Measurements from ENCODE around the gene NR1H4. TPM values are rescaled to one million over a fixed set of nuclear protein-coding genes. Genes with fewer than 3 reads are reported as not detected.
A peak's percentile ranks its signal among the peaks of the same experiment; 100 is the strongest.

Gene NR1H4
- total RNA-seq (2014; rRNA removed; shearing (Covaris generic)) (not detected in 2 replicates), polyA plus RNA-seq (2016; fragmentation: Nextera tagmentation; extraction: Ambion mirVana) (not detected in 2 replicates)
- long read RNA-seq: 0 reads

DNA sequence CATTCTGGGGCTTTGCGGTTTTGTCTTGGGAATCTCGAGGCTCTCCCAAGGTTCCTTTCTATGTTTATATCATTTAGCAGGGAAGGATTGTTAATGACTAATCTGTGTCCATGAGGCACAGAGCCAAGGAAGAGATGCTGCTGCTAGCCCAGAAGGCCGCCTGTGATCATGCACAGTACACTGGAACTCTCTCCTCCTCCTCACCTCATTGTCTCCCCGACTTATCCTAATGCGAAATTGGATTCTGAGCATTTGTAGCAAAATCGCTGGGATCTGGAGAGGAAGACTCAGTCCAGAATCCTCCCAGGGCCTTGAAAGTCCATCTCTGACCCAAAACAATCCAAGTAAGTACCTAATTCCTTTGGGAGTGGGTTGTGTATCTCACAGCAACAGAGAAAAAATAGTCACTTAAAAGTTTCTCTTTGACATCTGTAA is at the start of gene NR1H4:
TSS of gene NR1H4 (plus strand) at position 151 of the 435 bp plus-strand sequence. CDS start 19,458 bp downstream, outside the sequence.
- H3K36me3 ChIP-seq (ENCODE audit: insufficient read depth): no peaks in the 10 kb centered on the region
- peaks cover 4% of the 10 kb centered on the region for H3K4me1 Mint-ChIP-seq
- peaks cover 3% of the 10 kb centered on the region; the same call in 1 of the 2 replicates for H3K4me1 ChIP-seq (ENCODE audit: insufficient read depth)
- no peak within 1 kb of the TSS for H3K4me3 Mint-ChIP-seq
- H3K27me3 ChIP-seq (ENCODE audit: insufficient read depth): no peaks in the 10 kb centered on the region
- ATAC-seq (no peak), DNase-seq (ENCODE audit: low spot score) (no peak)
- H3K9me2 ChIP-seq (ENCODE audit: insufficient read depth): no peaks in the 10 kb centered on the region
- peak within 1 kb of the TSS; percentile 90 for H2AFZ ChIP-seq
- H3K4me2 ChIP-seq: no peak within 1 kb of the TSS
- no peak within 1 kb of the TSS; the same call in 1 of the 2 replicates for H3K27ac Mint-ChIP-seq
- no peaks in the 10 kb centered on the region for H3K36me3 Mint-ChIP-seq (ENCODE audit: low read depth)
- no peaks in the 10 kb centered on the region for H3K27me3 Mint-ChIP-seq (ENCODE audit: insufficient read depth, low read depth, poor library complexity)
- no peaks in the 10 kb centered on the region for H4K20me1 ChIP-seq (replicated peaks; ENCODE audit: insufficient read depth)
- TF ChIP-seq ZNF331 (CRISPR knock-in tag; IDR thresholded peaks at IDR 0.05; ENCODE audit: low read depth) (no peak), NANOG (IDR thresholded peaks at IDR 0.05; ENCODE audit: borderline replicate concordance) (no peak), STAT1 (IDR thresholded peaks at IDR 0.05; ENCODE audit: unreplicated experiment) (no peak), ZNF114 (CRISPR knock-in tag; IDR thresholded peaks at IDR 0.05) (no peak), CREB1 (CRISPR knock-in tag; IDR thresholded peaks at IDR 0.05; ENCODE audit: low read depth) (no peak), EZH2 (IDR thresholded peaks at IDR 0.05; ENCODE audit: low read depth, unreplicated experiment) (no peak), JUNB (IDR thresholded peaks at IDR 0.05; ENCODE audit: unreplicated experiment) (no peak), POLR2AphosphoS5 (IDR thresholded peaks at IDR 0.05; ENCODE audit: low read depth) (no peak), EZH2phosphoT487 (IDR thresholded peaks at IDR 0.05; ENCODE audit: unreplicated experiment) (no peak)
- TF ChIP-seq, protein P1, sequence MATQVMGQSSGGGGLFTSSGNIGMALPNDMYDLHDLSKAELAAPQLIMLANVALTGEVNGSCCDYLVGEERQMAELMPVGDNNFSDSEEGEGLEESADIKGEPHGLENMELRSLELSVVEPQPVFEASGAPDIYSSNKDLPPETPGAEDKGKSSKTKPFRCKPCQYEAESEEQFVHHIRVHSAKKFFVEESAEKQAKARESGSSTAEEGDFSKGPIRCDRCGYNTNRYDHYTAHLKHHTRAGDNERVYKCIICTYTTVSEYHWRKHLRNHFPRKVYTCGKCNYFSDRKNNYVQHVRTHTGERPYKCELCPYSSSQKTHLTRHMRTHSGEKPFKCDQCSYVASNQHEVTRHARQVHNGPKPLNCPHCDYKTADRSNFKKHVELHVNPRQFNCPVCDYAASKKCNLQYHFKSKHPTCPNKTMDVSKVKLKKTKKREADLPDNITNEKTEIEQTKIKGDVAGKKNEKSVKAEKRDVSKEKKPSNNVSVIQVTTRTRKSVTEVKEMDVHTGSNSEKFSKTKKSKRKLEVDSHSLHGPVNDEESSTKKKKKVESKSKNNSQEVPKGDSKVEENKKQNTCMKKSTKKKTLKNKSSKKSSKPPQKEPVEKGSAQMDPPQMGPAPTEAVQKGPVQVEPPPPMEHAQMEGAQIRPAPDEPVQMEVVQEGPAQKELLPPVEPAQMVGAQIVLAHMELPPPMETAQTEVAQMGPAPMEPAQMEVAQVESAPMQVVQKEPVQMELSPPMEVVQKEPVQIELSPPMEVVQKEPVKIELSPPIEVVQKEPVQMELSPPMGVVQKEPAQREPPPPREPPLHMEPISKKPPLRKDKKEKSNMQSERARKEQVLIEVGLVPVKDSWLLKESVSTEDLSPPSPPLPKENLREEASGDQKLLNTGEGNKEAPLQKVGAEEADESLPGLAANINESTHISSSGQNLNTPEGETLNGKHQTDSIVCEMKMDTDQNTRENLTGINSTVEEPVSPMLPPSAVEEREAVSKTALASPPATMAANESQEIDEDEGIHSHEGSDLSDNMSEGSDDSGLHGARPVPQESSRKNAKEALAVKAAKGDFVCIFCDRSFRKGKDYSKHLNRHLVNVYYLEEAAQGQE (IDR thresholded peaks at IDR 0.05; ENCODE audit: unreplicated experiment): no peak
- TF ChIP-seq, protein P2, sequence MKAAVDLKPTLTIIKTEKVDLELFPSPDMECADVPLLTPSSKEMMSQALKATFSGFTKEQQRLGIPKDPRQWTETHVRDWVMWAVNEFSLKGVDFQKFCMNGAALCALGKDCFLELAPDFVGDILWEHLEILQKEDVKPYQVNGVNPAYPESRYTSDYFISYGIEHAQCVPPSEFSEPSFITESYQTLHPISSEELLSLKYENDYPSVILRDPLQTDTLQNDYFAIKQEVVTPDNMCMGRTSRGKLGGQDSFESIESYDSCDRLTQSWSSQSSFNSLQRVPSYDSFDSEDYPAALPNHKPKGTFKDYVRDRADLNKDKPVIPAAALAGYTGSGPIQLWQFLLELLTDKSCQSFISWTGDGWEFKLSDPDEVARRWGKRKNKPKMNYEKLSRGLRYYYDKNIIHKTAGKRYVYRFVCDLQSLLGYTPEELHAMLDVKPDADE (IDR thresholded peaks at IDR 0.05): no peak
- TF ChIP-seq, protein P3, sequence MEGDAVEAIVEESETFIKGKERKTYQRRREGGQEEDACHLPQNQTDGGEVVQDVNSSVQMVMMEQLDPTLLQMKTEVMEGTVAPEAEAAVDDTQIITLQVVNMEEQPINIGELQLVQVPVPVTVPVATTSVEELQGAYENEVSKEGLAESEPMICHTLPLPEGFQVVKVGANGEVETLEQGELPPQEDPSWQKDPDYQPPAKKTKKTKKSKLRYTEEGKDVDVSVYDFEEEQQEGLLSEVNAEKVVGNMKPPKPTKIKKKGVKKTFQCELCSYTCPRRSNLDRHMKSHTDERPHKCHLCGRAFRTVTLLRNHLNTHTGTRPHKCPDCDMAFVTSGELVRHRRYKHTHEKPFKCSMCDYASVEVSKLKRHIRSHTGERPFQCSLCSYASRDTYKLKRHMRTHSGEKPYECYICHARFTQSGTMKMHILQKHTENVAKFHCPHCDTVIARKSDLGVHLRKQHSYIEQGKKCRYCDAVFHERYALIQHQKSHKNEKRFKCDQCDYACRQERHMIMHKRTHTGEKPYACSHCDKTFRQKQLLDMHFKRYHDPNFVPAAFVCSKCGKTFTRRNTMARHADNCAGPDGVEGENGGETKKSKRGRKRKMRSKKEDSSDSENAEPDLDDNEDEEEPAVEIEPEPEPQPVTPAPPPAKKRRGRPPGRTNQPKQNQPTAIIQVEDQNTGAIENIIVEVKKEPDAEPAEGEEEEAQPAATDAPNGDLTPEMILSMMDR (conservative IDR thresholded peaks at IDR 0.05; ENCODE audit: low read depth in 2 of 2): no peak
- TF ChIP-seq, protein P4, sequence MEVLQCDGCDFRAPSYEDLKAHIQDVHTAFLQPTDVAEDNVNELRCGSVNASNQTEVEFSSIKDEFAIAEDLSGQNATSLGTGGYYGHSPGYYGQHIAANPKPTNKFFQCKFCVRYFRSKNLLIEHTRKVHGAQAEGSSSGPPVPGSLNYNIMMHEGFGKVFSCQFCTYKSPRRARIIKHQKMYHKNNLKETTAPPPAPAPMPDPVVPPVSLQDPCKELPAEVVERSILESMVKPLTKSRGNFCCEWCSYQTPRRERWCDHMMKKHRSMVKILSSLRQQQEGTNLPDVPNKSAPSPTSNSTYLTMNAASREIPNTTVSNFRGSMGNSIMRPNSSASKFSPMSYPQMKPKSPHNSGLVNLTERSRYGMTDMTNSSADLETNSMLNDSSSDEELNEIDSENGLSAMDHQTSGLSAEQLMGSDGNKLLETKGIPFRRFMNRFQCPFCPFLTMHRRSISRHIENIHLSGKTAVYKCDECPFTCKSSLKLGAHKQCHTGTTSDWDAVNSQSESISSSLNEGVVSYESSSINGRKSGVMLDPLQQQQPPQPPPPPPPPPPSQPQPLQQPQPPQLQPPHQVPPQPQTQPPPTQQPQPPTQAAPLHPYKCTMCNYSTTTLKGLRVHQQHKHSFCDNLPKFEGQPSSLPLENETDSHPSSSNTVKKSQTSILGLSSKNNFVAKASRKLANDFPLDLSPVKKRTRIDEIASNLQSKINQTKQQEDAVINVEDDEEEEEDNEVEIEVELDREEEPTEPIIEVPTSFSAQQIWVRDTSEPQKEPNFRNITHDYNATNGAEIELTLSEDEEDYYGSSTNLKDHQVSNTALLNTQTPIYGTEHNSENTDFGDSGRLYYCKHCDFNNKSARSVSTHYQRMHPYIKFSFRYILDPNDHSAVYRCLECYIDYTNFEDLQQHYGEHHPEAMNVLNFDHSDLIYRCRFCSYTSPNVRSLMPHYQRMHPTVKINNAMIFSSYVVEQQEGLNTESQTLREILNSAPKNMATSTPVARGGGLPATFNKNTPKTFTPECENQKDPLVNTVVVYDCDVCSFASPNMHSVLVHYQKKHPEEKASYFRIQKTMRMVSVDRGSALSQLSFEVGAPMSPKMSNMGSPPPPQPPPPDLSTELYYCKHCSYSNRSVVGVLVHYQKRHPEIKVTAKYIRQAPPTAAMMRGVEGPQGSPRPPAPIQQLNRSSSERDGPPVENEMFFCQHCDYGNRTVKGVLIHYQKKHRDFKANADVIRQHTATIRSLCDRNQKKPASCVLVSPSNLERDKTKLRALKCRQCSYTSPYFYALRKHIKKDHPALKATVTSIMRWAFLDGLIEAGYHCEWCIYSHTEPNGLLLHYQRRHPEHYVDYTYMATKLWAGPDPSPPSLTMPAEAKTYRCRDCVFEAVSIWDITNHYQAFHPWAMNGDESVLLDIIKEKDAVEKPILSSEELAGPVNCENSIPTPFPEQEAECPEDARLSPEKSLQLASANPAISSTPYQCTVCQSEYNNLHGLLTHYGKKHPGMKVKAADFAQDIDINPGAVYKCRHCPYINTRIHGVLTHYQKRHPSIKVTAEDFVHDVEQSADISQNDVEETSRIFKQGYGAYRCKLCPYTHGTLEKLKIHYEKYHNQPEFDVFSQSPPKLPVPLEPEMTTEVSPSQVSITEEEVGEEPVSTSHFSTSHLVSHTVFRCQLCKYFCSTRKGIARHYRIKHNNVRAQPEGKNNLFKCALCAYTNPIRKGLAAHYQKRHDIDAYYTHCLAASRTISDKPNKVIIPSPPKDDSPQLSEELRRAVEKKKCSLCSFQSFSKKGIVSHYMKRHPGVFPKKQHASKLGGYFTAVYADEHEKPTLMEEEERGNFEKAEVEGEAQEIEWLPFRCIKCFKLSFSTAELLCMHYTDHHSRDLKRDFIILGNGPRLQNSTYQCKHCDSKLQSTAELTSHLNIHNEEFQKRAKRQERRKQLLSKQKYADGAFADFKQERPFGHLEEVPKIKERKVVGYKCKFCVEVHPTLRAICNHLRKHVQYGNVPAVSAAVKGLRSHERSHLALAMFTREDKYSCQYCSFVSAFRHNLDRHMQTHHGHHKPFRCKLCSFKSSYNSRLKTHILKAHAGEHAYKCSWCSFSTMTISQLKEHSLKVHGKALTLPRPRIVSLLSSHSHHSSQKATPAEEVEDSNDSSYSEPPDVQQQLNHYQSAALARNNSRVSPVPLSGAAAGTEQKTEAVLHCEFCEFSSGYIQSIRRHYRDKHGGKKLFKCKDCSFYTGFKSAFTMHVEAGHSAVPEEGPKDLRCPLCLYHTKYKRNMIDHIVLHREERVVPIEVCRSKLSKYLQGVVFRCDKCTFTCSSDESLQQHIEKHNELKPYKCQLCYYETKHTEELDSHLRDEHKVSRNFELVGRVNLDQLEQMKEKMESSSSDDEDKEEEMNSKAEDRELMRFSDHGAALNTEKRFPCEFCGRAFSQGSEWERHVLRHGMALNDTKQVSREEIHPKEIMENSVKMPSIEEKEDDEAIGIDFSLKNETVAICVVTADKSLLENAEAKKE (CRISPR knock-in tag; IDR thresholded peaks at IDR 0.05): no peak
- H3K4me3 ChIP-seq: no peak within 1 kb of the TSS
- H3K27ac ChIP-seq (ENCODE audit: low read depth): no peak within 1 kb of the TSS
- no peaks in the 10 kb centered on the region for H3F3A ChIP-seq (replicated peaks; ENCODE audit: low read depth)
- H3K9me3 Mint-ChIP-seq: no peaks in the 10 kb centered on the region
- no peaks in the 10 kb centered on the region for H3K79me2 ChIP-seq (replicated peaks; ENCODE audit: insufficient read depth)
